Thyroid gland (tissue), 4 donors: ENCODE results near the gene ANK3.

Experiments used
- POLR2A ChIP-seq, 2 donors: fragments of 450-650 bp; IDR thresholded peaks; one replicate each; pipeline ENCODE4 v1.6.1; 2017; ENCODE audit warnings: antibody characterized with exemption in 2 of 2, mild to moderate bottlenecking in 2 of 2, moderate library complexity in 1 of 2
- TF ChIP-seq, protein P1 (sequence below), 6 experiments: fragments of 200-600 bp in 3 of 6; fragments of 450-650 bp in 3 of 6; sonication (generic) in 3 of 6; IDR thresholded peaks; one replicate each; pipeline ENCODE4 v1.5.1; 2016 to 2019; ENCODE audit warnings: antibody characterized with exemption in 6 of 6, mild to moderate bottlenecking in 2 of 6, inconsistent platforms in 1 of 6, moderate library complexity in 1 of 6

DNA sequence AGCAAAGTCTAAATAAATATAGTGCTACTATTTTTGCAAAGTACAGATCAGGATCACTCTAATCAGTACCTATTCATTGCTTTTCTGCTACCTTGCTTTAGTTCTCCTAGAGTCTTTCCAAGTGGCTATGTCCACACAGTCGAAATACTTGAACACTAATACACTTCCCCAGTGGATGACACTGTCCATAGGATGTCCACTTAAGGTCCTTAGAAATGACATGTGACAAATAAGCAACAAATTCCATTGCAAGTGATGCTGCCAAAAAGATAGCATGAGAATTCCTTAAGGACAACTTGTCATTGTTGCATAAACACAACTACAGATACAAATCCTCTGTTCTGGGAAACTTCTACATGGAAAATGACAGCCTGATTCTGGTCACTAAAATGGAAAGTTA lies 93.6 kb downstream of the ANK3 start:
- TF ChIP-seq, protein P1, sequence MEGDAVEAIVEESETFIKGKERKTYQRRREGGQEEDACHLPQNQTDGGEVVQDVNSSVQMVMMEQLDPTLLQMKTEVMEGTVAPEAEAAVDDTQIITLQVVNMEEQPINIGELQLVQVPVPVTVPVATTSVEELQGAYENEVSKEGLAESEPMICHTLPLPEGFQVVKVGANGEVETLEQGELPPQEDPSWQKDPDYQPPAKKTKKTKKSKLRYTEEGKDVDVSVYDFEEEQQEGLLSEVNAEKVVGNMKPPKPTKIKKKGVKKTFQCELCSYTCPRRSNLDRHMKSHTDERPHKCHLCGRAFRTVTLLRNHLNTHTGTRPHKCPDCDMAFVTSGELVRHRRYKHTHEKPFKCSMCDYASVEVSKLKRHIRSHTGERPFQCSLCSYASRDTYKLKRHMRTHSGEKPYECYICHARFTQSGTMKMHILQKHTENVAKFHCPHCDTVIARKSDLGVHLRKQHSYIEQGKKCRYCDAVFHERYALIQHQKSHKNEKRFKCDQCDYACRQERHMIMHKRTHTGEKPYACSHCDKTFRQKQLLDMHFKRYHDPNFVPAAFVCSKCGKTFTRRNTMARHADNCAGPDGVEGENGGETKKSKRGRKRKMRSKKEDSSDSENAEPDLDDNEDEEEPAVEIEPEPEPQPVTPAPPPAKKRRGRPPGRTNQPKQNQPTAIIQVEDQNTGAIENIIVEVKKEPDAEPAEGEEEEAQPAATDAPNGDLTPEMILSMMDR (IDR thresholded peaks at IDR 0.05), result no peak
- no peak for TF ChIP-seq POLR2A (IDR thresholded peaks at IDR 0.05)
